RKO (cell line): ENCODE data around the gene KRT12.
A peak's percentile ranks its signal among the peaks of the same experiment; 100 is the strongest.
"Not testable (repeated sequence)": the region's sequence is repeated elsewhere in the genome, so short reads cannot be mapped to it uniquely, and the experiment has no call there.

ENCODE experiments used
- DNase-seq: peaks from one replicate; pipeline ENCODE4 v3.0.0-alpha.2; 2016; ENCODE audit warnings: low spot score

Gene KRT12

GRCh38 chr17:40883626-40884334, 16.8 kb upstream of the KRT12 start:
- DNase-seq: no peak

DNA sequence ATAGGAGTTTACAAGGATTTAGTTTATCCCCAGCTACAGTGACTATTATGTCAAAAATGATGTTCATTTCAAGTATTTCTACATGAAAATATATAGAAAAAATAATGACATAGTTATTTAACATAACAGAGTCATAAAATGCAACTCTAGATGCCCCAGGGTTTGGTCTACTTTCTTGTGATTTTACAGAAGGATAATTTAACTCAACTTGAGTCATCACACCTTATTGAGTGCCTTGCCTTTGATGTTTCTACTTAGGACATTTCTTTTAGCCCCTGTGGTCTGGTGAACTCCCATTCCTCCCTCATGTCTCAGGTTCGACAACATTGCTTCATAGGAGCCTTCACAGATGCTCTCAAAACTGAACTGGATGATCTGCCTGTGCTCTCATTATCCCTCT, 16.0 kb upstream of the KRT12 start:
- no peak for DNase-seq

GRCh38 chr17:40879026-40879425, 12.0 kb upstream of the KRT12 start:
- no peak for DNase-seq

DNA sequence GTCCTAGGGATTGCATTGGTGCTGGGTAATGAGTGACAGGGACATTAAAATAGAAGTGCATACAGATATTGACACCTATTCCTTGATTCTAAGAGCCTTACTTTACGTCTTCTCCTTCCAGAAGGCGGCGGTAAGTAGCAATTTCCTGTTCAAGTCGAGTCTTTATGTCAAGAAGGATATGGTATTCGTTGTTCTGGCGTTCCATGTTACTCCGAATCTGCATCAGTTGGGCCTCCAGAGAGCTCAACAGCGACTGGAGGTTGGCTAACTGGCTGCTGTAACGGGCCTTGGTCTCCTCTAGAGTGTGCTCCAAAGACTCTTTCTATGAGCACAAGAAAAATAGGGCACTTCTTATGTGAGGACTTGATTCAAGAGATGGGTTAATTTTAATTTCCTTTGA, 11.0 kb upstream of the KRT12 start:
- DNase-seq: no peak

DNA sequence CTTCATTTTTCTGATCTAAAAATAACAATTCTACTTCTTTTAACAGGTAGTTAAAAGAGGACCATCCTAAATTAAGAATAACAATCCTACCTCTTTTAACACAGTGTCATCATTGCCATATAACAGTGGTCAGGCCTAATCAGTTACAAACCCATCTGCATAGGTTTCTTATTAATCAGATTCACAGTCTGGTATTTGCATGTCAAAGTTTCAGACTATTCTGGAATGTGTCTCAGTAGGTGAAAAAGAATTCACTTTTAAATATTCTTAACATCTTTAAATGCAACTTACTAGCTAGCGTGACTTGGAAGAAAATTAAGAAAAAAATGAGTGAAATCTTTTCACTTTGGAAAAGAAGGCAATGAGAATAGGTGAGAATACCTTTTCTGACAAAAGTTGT, 6.8 kb upstream of the KRT12 start:
- DNase-seq: no peak

- DNase-seq: no peak
Observed at GRCh38 chr17:40873255-40873654, 6.2 kb upstream of the KRT12 start.

DNA sequence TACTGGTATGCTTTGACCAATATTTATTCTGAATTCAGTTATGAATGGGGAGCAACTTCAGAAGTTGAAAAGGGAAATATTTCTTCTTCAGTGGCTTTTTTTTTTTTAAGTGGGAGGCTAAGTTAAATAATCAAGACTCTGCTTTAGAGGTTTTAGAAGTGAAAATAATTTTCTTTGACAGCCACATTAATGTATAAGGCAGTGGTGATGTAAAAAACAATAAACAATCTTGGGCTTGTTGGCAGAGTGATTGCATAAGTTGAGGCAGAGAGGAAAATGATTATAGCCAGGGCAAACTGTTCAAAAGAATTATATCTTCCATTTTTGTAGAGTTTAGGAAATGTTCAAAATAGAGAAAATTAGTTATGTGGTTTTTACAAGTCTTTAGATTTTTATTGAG, 5.4 kb upstream of the KRT12 start:
- DNase-seq: no peak

DNA sequence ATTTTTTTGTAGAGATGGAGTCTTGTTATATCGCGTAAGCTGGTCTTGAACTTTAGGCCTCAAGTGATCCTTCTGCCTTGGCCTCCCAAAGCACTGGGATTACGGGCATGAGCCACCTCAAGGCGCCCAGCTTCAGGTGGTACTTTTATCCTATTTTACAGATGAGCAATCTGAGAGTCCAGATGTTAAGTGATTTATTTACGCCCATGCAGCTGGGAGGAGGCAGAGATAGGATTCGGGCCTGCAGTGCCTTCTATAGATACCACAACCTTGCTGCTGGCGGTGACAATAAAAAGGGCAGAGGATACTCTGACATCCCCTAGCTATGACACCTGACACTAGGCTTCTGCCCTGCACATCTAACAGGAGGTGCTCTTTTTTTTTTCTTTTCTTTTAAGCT, 4.3 kb upstream of the KRT12 start:
- DNase-seq: no peak

DNA sequence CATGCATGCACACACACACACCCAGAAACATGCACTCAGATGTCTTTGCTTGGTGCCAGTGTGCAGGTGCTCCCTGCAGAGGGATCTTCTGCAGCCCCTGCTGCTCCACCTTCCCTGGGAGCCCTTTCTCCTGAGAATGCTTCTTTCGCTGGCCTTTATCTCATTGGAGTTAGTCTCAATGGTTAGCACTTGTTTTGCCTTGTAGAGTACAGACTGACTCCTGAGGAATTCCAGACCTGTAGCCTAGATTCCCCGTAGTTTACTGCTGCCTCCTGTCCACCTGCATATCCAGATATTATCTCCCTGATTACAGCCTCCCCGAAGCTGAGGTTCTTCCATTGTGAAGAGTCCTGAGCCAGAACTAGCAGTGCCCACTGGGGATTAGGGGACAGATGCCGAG, 3.1 kb upstream of the KRT12 start:
- DNase-seq: no peak

- DNase-seq: no peak
Observed at GRCh38 chr17:40864661-40865390, 2.2 kb downstream of the KRT12 start.

DNA sequence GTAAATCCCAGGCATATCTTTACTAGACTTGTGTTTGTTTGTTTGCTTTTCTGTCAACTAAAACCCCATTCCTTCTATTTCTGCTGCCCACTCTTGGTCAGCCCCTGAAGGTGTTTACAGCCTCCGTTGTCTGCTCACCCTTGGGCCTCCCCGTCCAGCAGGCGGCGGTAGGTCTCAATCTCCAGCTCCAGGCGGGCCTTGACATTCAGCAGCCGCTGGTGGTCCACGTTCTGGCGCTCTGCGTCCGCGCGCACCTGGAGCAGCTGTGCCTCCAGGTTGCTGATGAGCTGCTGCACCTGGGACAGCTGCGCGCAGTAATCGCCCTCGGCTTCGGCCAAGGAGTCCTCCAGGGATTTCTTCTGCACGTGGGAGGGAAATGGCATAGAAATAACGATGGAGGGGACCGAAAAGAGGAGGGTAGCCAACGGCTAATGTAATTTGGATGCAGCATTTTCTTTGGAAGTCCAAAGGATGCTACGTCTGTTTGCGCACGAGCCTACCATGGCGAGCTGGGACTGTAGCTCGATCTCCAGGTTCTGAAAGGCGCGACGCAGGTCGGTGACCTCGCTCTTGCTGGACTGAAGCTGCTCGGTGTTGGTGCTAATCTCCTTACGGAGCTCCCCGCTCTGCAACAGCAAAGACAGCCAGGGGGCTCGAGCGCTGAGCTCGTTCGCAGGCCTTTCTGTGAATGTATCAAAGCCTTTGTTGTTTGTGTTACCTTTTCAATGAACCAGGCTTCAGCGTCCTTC, 3.9 kb downstream of the KRT12 start:
- no peak for DNase-seq

GRCh38 chr17:40859536-40859935, 7.5 kb downstream of the KRT12 start:
- no peak for DNase-seq

- not testable (repeated sequence) for DNase-seq
Observed at GRCh38 chr17:40858667-40859066, 8.4 kb downstream of the KRT12 start.

DNA sequence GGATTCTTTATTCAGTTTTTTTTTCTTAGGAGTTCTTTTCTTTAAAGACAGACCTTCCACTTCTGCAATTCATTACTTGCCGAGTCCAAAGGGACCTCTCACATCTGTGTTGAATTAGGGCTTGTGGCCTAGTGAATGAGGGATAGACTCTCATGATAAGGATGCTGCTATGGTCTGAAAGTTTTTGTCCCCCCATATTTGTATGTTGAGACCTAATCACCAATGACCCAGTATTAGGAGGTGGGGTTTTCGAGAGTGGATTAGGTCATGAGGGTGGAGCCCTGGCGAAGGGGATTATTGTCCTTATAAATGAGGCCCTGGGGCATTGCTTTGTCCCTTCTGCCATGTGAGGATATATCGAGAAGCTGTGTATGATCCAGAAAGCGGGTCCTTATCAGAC, 9.5 kb downstream of the KRT12 start:
- no peak for DNase-seq

GRCh38 chr17:40854175-40854814, 12.7 kb downstream of the KRT12 start:
- DNase-seq: peak; percentile 90

- no peak for DNase-seq
Observed at GRCh38 chr17:40852364-40852763, 14.7 kb downstream of the KRT12 start.

DNA sequence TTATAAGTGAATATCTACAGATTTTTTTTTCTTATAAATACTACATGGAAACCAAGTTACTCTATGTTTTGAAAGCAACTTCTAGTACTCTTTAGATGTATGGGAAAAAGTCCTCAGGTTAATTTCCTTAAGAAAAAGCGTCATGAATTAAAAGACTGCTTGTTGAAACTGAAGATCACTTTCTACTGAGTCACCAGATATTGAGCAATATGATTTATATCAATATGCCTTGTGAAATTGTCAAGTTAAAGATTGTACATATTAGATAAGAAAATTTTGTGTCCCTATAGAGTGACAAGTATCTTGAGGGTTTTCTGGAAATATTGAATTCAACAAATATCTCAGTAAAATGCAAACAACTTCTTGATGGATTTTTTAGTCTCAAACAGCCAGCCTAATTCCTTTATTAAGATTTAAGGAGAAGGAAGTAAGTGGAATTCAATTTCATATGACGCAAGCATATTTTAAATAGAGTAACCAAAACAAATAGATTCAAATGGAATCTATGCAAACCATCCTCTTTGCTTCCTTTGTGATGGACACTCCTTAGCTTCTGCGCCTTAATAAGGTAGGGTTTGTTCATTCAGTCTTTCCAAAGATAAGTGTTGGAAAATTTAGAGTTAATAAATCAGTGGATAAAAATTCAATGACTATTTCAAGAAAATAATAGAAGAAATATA, 16.6 kb downstream of the KRT12 start:
- DNase-seq: no peak

DNA sequence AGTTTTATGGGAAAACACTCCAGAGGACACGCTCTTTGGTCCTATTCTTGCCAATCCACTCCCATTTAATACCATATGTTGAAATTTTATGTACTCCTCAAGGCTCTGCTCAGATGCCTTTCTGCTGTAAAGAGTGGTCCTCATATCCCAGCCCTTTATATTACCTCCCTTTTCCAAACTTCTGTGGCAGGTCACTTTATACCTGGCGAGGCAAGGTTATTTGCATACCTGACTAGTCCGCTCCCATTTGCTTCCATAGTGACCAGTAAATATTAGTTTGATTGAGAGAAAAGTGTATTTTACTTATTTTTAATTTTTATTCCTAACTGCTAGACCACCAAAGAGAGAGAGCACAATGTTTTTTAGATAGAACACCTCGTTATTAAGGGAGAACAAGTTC, 17.3 kb downstream of the KRT12 start:
- no peak for DNase-seq

GRCh38 chr17:40848583-40849235, 18.3 kb downstream of the KRT12 start:
- no peak for DNase-seq

DNA sequence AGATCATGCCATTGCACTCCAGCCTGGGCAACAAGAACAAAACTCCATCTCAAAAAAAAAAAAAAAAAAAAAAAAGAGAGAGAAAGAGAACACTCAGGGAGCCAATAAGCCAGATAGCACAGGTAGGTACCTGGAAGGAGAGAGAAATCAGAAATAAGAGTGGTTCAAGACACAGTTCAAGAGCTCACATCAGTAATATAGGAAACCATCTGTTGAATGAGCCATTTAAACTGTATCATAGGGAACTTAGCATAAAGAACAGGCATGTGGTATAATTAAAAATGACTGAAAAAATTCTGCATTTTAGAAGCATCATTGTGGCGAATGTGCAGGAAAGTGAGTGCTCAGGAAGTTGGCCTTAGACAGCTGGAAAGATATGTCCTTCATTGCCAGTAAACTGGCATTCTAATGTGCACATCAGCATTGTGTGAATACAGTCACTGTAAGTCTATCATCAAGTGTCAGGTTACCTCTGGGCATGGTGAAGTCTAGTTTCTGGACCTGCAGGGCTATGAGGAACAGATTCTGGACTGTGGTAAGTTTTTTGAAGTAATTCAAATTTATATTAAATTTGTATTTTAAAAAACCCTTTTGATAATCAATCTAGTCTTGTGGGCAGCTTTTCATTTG, 20.4 kb downstream of the KRT12 start:
- DNase-seq: peak; percentile 8

- no peak for DNase-seq
Observed at GRCh38 chr17:40844671-40845107, 22.3 kb downstream of the KRT12 start.
